Muscle layer of duodenum (tissue), 2 donors: Measurements from ENCODE around the gene BRF1.

Experiments
- H3K27ac ChIP-seq: one replicate; pipeline ENCODE4 v1.7.0; 2013; ENCODE audit warnings: mild to moderate bottlenecking, low read length
- H3K27me3 ChIP-seq: one replicate; pipeline ENCODE4 v1.7.0; 2013; ENCODE audit warnings: low read depth, mild to moderate bottlenecking, control low read depth, low read length
- H3K36me3 ChIP-seq, 2 donors: one replicate each; pipeline ENCODE4 v1.7.0; 2013; ENCODE audit warnings: low read length in 2 of 2, control low read depth in 1 of 2, mild to moderate bottlenecking in 1 of 2; ENCODE audit not compliant: insufficient read depth in 2 of 2, control insufficient read depth in 1 of 2
- H3K4me1 ChIP-seq, 2 donors: one replicate each; pipeline ENCODE4 v1.7.0; 2013; ENCODE audit warnings: low read length in 2 of 2, mild to moderate bottlenecking in 2 of 2, control low read depth in 1 of 2, moderate library complexity in 1 of 2; ENCODE audit not compliant: insufficient read depth in 2 of 2, control insufficient read depth in 1 of 2
- H3K4me3 ChIP-seq, 2 donors: one replicate each; pipeline ENCODE4 v1.7.0; 2013; ENCODE audit warnings: low read length in 2 of 2, low read depth in 1 of 2, mild to moderate bottlenecking in 1 of 2
- H3K9me3 ChIP-seq, 2 donors: one replicate each; pipeline ENCODE4 v1.7.0; 2013; ENCODE audit warnings: low read length in 2 of 2, control low read depth in 1 of 2, mild to moderate bottlenecking in 1 of 2; ENCODE audit not compliant: control insufficient read depth in 1 of 2
- donor health status: healthy.

Gene BRF1

GRCh38 chr14:105218611-105219010, 82.2 kb downstream of the BRF1 start:
- Histone ChIP-seq H3K4me3 (no peak overlapping the region), H3K36me3 (peaks cover 0 to 55% of the 10 kb centered on the region in 2 donors), H3K4me1 (no peaks in the 10 kb centered on the region), H3K27ac (no peak overlapping the region), H3K27me3 (no peaks in the 10 kb centered on the region), H3K9me3 (no peaks in the 10 kb centered on the region)

GRCh38 chr14:105217774-105218173, 83.0 kb downstream of the BRF1 start:
- H3K9me3 ChIP-seq: no peaks in the 10 kb centered on the region
- H3K27ac ChIP-seq: no peak overlapping the region
- no peaks in the 10 kb centered on the region for H3K4me1 ChIP-seq
- H3K4me3 ChIP-seq: no peak overlapping the region
- H3K36me3 ChIP-seq: peaks cover 0 to 57% of the 10 kb centered on the region in 2 donors
- no peaks in the 10 kb centered on the region for H3K27me3 ChIP-seq

GRCh38 chr14:105216490-105217247, 84.1 kb downstream of the BRF1 start:
- Histone ChIP-seq H3K27me3 (no peaks in the 10 kb centered on the region), H3K4me3 (no peak overlapping the region), H3K36me3 (peaks cover 0 to 65% of the 10 kb centered on the region in 2 donors), H3K4me1 (no peaks in the 10 kb centered on the region), H3K9me3 (no peaks in the 10 kb centered on the region), H3K27ac (no peak overlapping the region)

GRCh38 chr14:105215602-105216001, 85.2 kb downstream of the BRF1 start:
- H3K4me3 ChIP-seq: no peak overlapping the region
- no peaks in the 10 kb centered on the region for H3K9me3 ChIP-seq
- H3K4me1 ChIP-seq: no peaks in the 10 kb centered on the region
- no peaks in the 10 kb centered on the region for H3K27me3 ChIP-seq
- peaks cover 0 to 64% of the 10 kb centered on the region in 2 donors for H3K36me3 ChIP-seq
- no peak overlapping the region for H3K27ac ChIP-seq

GRCh38 chr14:105214324-105214915, 86.4 kb downstream of the BRF1 start:
- no peaks in the 10 kb centered on the region for H3K9me3 ChIP-seq

GRCh38 chr14:105213361-105213760, 87.4 kb downstream of the BRF1 start:
- no peak overlapping the region for H3K27ac ChIP-seq
- H3K4me3 ChIP-seq: no peak overlapping the region
- H3K36me3 ChIP-seq: peaks cover 0 to 56% of the 10 kb centered on the region in 2 donors
- no peaks in the 10 kb centered on the region for H3K9me3 ChIP-seq
- H3K4me1 ChIP-seq: no peaks in the 10 kb centered on the region
- H3K27me3 ChIP-seq: no peaks in the 10 kb centered on the region

More at GRCh38 chr14:105214324-105214915, 86.4 kb downstream of the BRF1 start:
- Histone ChIP-seq H3K4me3 (no peak overlapping the region), H3K4me1 (no peaks in the 10 kb centered on the region), H3K27ac (no peak overlapping the region), H3K27me3 (no peaks in the 10 kb centered on the region), H3K36me3 (peaks cover 0 to 63% of the 10 kb centered on the region in 2 donors)

- H3K27me3 ChIP-seq: no peaks in the 10 kb centered on the region
- H3K9me3 ChIP-seq: no peaks in the 10 kb centered on the region
- no peaks in the 10 kb centered on the region for H3K4me1 ChIP-seq
- H3K4me3 ChIP-seq: no peak overlapping the region
- no peak overlapping the region for H3K27ac ChIP-seq
- peaks cover 0 to 50% of the 10 kb centered on the region in 2 donors for H3K36me3 ChIP-seq
Observed at GRCh38 chr14:105212541-105213300, 88.1 kb downstream of the BRF1 start.

GRCh38 chr14:105211758-105212089, 89.1 kb downstream of the BRF1 start:
- H3K4me1 ChIP-seq: no peaks in the 10 kb centered on the region
- no peaks in the 10 kb centered on the region for H3K27me3 ChIP-seq
- H3K4me3 ChIP-seq: no peak overlapping the region
- H3K36me3 ChIP-seq: peaks cover 0 to 40% of the 10 kb centered on the region in 2 donors
- H3K27ac ChIP-seq: no peak overlapping the region
- H3K9me3 ChIP-seq: no peaks in the 10 kb centered on the region

- Histone ChIP-seq H3K9me3 (no peaks in the 10 kb centered on the region), H3K27me3 (no peaks in the 10 kb centered on the region), H3K27ac (no peak overlapping the region), H3K36me3 (peaks cover 0 to 35% of the 10 kb centered on the region in 2 donors), H3K4me3 (no peak overlapping the region), H3K4me1 (no peaks in the 10 kb centered on the region)
Observed at GRCh38 chr14:105211086-105211757, 89.6 kb downstream of the BRF1 start.

GRCh38 chr14:105210266-105211025, 90.4 kb downstream of the BRF1 start:
- Histone ChIP-seq H3K36me3 (peaks cover 0 to 34% of the 10 kb centered on the region in 2 donors), H3K27me3 (no peaks in the 10 kb centered on the region)

More at GRCh38 chr14:105210266-105211025, 90.4 kb downstream of the BRF1 start:
- Histone ChIP-seq H3K9me3 (no peaks in the 10 kb centered on the region), H3K27ac (no peak overlapping the region), H3K4me1 (peaks cover 0 to 5% of the 10 kb centered on the region in 2 donors), H3K4me3 (no peak overlapping the region)
